GM12874 (cell line): ENCODE measurements around the gene TCOF1.

ENCODE experiments used
- CTCF ChIP-seq: IDR thresholded peaks from 2 replicates; pipeline ENCODE4 v1.5.1; 2011; ENCODE audit warnings: low read depth, mild to moderate bottlenecking, control low read depth, low read length, moderate library complexity; ENCODE audit not compliant: insufficient read depth

Gene TCOF1

GRCh38 chr5:150399524-150400211 lies 42.2 kb downstream of the TCOF1 start:
- no peak for TF ChIP-seq CTCF

GRCh38 chr5:150400316-150401075 lies 43.0 kb downstream of the TCOF1 start:
- TF ChIP-seq CTCF = no peak

- no peak for TF ChIP-seq CTCF
These were observed 43.5 kb downstream of the TCOF1 start for GRCh38 chr5:150401076-150401375.

- no peak for TF ChIP-seq CTCF
These were observed 44.1 kb downstream of the TCOF1 start for GRCh38 chr5:150401376-150402228.

- TF ChIP-seq CTCF = no peak
These were observed 44.8 kb downstream of the TCOF1 start for GRCh38 chr5:150402229-150402773.

GRCh38 chr5:150402901-150403342 lies 45.4 kb downstream of the TCOF1 start:
- no peak for TF ChIP-seq CTCF

GRCh38 chr5:150404121-150404520 lies 46.6 kb downstream of the TCOF1 start:
- no peak for TF ChIP-seq CTCF
